ENCODE data around the gene COX19.

Gene COX19

DNA sequence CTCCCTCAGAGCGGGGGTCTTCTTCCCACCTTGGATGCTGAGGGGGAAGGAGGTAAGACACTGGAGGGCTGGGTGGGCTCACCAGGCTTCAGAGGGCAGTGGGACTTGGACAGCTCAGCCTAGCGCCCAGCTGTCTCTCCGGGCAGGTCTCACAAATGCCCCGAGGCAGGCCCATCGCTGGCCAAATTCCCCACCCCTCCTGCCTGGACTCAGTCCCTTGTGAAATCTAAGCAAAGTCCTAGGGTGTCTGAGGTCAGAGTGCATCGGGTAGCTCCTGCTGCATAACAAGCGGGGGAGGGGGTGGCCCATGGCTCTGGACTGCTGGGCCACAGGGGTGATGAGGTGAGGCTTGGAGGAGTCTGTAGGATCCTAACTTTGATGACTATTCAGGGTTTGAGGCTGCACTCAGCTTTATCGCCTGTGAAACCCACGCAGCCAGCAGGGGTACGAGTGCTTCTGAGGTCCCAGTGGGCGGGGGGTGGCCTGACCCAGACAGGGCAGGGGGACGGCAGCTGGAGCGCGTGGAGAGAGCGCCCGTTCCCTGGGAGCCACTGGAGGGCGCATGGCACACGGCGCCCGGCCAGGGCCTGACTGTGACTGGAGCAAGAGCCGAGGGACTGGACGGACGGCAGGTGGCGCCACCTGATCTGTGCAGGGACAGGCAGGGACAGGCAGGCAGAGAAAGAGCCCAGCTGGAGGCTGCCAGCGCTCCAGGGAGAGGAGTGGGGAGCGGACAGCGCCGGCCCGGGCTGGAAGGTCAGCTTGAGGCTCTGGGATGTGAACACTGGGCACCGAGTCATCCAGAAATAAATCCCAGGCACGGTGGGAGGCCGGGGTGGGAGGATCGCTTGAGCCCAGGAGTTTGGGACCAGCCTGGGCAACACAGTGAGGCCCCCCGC, 17.6 kb upstream of the COX19 start:
- no peak overlapping the region for H3K27ac ChIP-seq (ENCODE audit: low read length)
- no peak overlapping the region for H3K4me3 ChIP-seq (ENCODE audit: low read length)
- no peaks in the 10 kb centered on the region for H4K20me1 ChIP-seq (ENCODE audit: insufficient read depth, low read length)
- peaks cover 5% of the 10 kb centered on the region for H3K4me1 ChIP-seq (ENCODE audit: low read length)
- TF ChIP-seq, protein P1, sequence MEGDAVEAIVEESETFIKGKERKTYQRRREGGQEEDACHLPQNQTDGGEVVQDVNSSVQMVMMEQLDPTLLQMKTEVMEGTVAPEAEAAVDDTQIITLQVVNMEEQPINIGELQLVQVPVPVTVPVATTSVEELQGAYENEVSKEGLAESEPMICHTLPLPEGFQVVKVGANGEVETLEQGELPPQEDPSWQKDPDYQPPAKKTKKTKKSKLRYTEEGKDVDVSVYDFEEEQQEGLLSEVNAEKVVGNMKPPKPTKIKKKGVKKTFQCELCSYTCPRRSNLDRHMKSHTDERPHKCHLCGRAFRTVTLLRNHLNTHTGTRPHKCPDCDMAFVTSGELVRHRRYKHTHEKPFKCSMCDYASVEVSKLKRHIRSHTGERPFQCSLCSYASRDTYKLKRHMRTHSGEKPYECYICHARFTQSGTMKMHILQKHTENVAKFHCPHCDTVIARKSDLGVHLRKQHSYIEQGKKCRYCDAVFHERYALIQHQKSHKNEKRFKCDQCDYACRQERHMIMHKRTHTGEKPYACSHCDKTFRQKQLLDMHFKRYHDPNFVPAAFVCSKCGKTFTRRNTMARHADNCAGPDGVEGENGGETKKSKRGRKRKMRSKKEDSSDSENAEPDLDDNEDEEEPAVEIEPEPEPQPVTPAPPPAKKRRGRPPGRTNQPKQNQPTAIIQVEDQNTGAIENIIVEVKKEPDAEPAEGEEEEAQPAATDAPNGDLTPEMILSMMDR (IDR thresholded peaks at IDR 0.05; ENCODE audit: low read depth, low read length), result peak; percentile 88
- no peak for TF ChIP-seq EZH2phosphoT487 (IDR thresholded peaks at IDR 0.05; ENCODE audit: low read depth)
- H3K4me2 ChIP-seq (ENCODE audit: low read length), result peak overlapping the region; percentile 28
- no peak overlapping the region for H2AFZ ChIP-seq (ENCODE audit: low read depth, low read length)
- H3K9me3 ChIP-seq (ENCODE audit: insufficient read depth, low read length), result no peaks in the 10 kb centered on the region
- H3K27me3 ChIP-seq (ENCODE audit: low read depth, low read length), result no peaks in the 10 kb centered on the region
- no peak overlapping the region for H3K9ac ChIP-seq (ENCODE audit: low read length)
- no peaks in the 10 kb centered on the region for H3K36me3 ChIP-seq (replicated peaks; ENCODE audit: low read depth, low read length)
- no peaks in the 10 kb centered on the region for H3K79me2 ChIP-seq (ENCODE audit: low read length)

DNA sequence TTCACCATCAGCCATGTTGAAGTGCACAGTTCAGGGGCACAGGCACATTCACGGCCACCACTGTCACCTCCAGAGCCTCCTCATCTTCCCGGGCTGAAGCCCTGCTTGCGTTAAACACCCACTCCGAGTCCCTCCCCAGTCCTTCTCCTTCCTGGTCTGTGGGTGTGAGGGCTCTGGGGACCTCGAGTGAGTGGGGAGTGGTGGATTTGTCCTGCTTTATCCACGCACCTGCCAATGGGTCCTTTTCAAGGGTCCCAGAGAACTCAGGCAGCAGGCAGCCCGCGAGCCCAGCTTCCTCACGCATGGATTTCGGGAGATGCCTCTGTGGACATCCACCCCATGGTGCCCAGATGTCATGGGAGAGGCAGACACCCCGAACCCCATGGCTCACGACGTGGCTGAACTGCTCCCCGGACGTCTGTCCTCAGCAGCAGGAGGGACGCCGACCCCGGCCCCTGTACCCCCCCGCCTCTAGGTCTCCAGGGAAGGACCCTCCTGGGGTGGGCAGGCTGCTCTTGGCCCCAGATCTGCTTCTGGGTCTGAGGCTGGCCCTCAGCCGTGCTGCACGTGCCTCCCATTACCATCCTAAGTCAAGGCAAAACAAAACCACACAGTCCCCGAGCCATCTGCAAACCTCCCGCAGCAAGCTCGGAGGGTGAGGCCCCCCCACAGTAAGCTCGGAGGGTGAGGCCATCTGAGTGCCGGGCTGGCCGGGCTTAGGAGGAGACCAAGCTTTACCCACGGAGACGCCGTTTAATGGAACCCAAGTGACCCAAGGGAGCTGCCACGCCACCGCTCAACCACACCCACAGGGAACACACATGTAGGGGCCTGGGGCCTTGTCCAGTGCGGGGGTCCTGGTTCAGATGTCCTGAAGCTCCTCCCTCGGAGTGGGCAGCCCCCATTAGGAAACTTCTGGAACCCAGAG, 16.6 kb upstream of the COX19 start:
- Histone ChIP-seq H3K9me3 (ENCODE audit: insufficient read depth, low read length) (no peaks in the 10 kb centered on the region), H3K36me3 (replicated peaks; ENCODE audit: low read depth, low read length) (no peaks in the 10 kb centered on the region), H3K4me3 (ENCODE audit: low read length) (no peak overlapping the region), H3K27ac (ENCODE audit: low read length) (no peak overlapping the region), H3K4me2 (ENCODE audit: low read length) (peak overlapping the region; percentile 17; the same call in 1 of the 2 replicates), H2AFZ (ENCODE audit: low read depth, low read length) (no peak overlapping the region), H3K9ac (ENCODE audit: low read length) (no peak overlapping the region), H3K27me3 (ENCODE audit: low read depth, low read length) (no peaks in the 10 kb centered on the region), H4K20me1 (ENCODE audit: insufficient read depth, low read length) (no peaks in the 10 kb centered on the region), H3K79me2 (ENCODE audit: low read length) (no peaks in the 10 kb centered on the region), H3K4me1 (ENCODE audit: low read length) (peaks cover 5% of the 10 kb centered on the region)
- TF ChIP-seq, protein P1 (IDR thresholded peaks at IDR 0.05; ENCODE audit: low read depth, low read length), result no peak
- TF ChIP-seq EZH2phosphoT487 (IDR thresholded peaks at IDR 0.05; ENCODE audit: low read depth), result no peak

GRCh38 chr7:990933-991728, 15.8 kb upstream of the COX19 start:
- H3K27me3 ChIP-seq (ENCODE audit: low read depth, low read length), result no peaks in the 10 kb centered on the region
- H3K4me1 ChIP-seq (ENCODE audit: low read length), result peaks cover 5% of the 10 kb centered on the region
- H3K36me3 ChIP-seq (replicated peaks; ENCODE audit: low read depth, low read length), result no peaks in the 10 kb centered on the region
- no peak overlapping the region for H3K27ac ChIP-seq (ENCODE audit: low read length)
- H3K9me3 ChIP-seq (ENCODE audit: insufficient read depth, low read length), result no peaks in the 10 kb centered on the region
- H3K9ac ChIP-seq (ENCODE audit: low read length), result no peak overlapping the region
- TF ChIP-seq, protein P1 (IDR thresholded peaks at IDR 0.05; ENCODE audit: low read depth, low read length), result no peak
- TF ChIP-seq EZH2phosphoT487 (IDR thresholded peaks at IDR 0.05; ENCODE audit: low read depth), result no peak
- H3K4me3 ChIP-seq (ENCODE audit: low read length), result no peak overlapping the region
- H4K20me1 ChIP-seq (ENCODE audit: insufficient read depth, low read length), result no peaks in the 10 kb centered on the region
- H2AFZ ChIP-seq (ENCODE audit: low read depth, low read length), result no peak overlapping the region
- H3K4me2 ChIP-seq (ENCODE audit: low read length), result 0 out of 2 replicates have a peak overlapping the region, but pooled peaks have one; percentile 17
- no peaks in the 10 kb centered on the region for H3K79me2 ChIP-seq (ENCODE audit: low read length)

Data from OCI-LY3 (cell line).